Aorta (tissue), 5 donors: ENCODE results near the gene CFAP57. TPM values are rescaled to one million over a fixed set of nuclear protein-coding genes. Genes with fewer than 3 reads are reported as not detected.
A peak's percentile ranks its signal among the peaks of the same experiment; 100 is the strongest.

Source experiments
- ATAC-seq: fragments of 200-7000 bp; cut with Tn5 transposase; one replicate; pipeline ENCODE4 v1.9.1; 2022; ENCODE audit warnings: moderate library complexity; ENCODE audit not compliant: low FRiP score
- DNase-seq, 2 donors: peaks; one replicate each; pipeline ENCODE4 v3.0.0-alpha.2; 2020
- H3K27ac ChIP-seq, 2 donors: one replicate each; pipeline ENCODE4 v1.5.1; 2013; ENCODE audit warnings: low read length in 2 of 2, mild to moderate bottlenecking in 2 of 2, moderate library complexity in 2 of 2, control low read depth in 1 of 2, inconsistent platforms in 1 of 2, low read depth in 1 of 2
- H3K27me3 ChIP-seq, 2 donors: one replicate each; pipeline ENCODE4 v1.6.1; 2013; ENCODE audit warnings: control low read depth in 1 of 2, low read length in 1 of 2, mild to moderate bottlenecking in 1 of 2, moderate library complexity in 1 of 2; ENCODE audit not compliant: insufficient read depth in 2 of 2, control insufficient read depth in 1 of 2
- H3K36me3 ChIP-seq, 2 donors: one replicate each; pipeline ENCODE4 v1.6.1; 2013; ENCODE audit warnings: control low read depth in 1 of 2, low read length in 1 of 2, mild to moderate bottlenecking in 1 of 2; ENCODE audit not compliant: insufficient read depth in 2 of 2, control insufficient read depth in 1 of 2
- H3K4me1 ChIP-seq, 2 donors: one replicate each; pipeline ENCODE4 v1.6.1; 2013; ENCODE audit warnings: low read length in 2 of 2, control low read depth in 1 of 2, mild to moderate bottlenecking in 1 of 2, moderate library complexity in 1 of 2; ENCODE audit not compliant: insufficient read depth in 2 of 2, control insufficient read depth in 1 of 2
- H3K4me3 ChIP-seq, 2 donors: one replicate each; pipeline ENCODE4 v1.5.1; 2013; ENCODE audit warnings: low read length in 2 of 2, control low read depth in 1 of 2, mild to moderate bottlenecking in 1 of 2
- H3K9me3 ChIP-seq: one replicate; pipeline ENCODE4 v1.6.1; 2013; ENCODE audit warnings: mild to moderate bottlenecking, low read length; ENCODE audit not compliant: control insufficient read depth
- WGBS, 2 donors: extraction: QIAGEN DNeasy Blood & Tissue Kit; methylation state at CpG; one replicate each; pipeline ENCODE4 v1.1.7; 2013; 5-methylcytosine and 5-hydroxymethylcytosine counted together
- intact Hi-C, 2 donors: fragments of 100-400 bp; cut with DNase I; formaldehyde crosslinking; loops; one replicate each; pipeline versions ENCODE4 v1.14.2 to v1.15.0; 2022
- microRNA-seq, 2 donors: library from miRNA; unstranded; fragments of <30 nt; microRNA quantifications; one replicate each; pipeline ENCODE4 v1.2.0, GENCODE V29; 2020
- polyA plus RNA-seq, 2 donors: library from polyadenylated mRNA; stranded (reverse); fragments of 200-250 nt; gene quantifications; one replicate each; pipeline ENCODE4 v1.2.3, GENCODE V29; 2013
- total RNA-seq, 2 donors: library from RNA; stranded (reverse); fragmentation: NEBNext Ultra II Directional; extraction: Animal tissue kit (Norgen Biotek cat#: 25700); gene quantifications; one replicate each; pipeline ENCODE4 v1.2.1, GENCODE V29; 2021
- donor health status: healthy with polysubstance abuse.
- donor health status: Bipolar disorder and iron deficiency.
- donor health status: DM: no; HTN: no; CAD: no.
- donor health status: DM: no; HTN: no; CAD: no.
- donor health status: DM: yes; HTN: yes; CAD: no.

CFAP57 gene
- total and polyA plus RNA-seq, 4 donors = under 0.01 to 1.3 (median 0.13) TPM; not detected in 1

- intact Hi-C loops = loop anchor here in 1 of 2 donors (5.0 kb wide), 1 partner anchor 1102 kb away; no protein-coding TSS in a partner anchor
- DNase-seq = no peak
- ATAC-seq = no peak
- no peak overlapping the region for H3K4me3 ChIP-seq
- H3K9me3 ChIP-seq = no peaks in the 10 kb centered on the region
- no peaks in the 10 kb centered on the region for H3K4me1 ChIP-seq
- no peak overlapping the region for H3K27ac ChIP-seq
- H3K27me3 ChIP-seq = no peaks in the 10 kb centered on the region
- no peaks in the 10 kb centered on the region for H3K36me3 ChIP-seq
Measured at GRCh38 chr1:43299101-43299500, 127.0 kb downstream of the CFAP57 start.

DNA sequence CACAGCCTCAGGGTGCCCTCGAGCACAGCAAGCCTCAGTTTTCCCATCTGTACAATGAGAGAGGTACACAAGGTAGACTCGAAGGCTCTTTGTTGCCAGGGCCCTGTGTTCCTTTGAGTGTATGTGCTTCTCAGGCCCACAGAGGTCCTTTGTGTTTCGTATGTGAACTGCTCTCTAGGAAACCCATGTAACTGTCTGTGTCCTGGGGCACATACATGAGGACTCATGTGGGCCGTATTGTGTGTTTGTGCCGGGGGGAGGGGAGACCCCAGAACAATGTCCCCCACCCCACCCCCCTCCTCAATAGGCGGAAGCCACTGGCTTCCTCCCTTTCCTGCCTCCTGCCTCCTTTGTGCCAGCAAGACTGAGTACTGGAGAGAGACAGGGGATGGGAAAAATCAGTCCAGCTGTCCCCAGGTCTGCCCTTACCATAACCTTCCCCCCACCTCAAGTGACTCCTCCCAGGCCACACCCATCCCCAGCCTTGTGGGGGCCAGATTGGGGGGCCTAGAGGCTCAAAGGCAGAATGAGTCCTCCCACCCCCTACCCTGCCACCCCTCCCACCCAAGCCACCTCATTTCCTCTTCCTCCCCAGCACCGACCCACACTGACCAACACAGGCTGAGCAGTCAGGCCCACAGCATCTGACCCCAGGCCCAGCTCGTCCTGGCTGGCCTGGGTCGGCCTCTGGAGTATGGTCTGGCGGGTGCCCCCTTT is 128.4 kb downstream of the CFAP57 start, which contains the start of gene TIE1:
Gene TIE1, plus strand, starts transcription at position 605 of the 717 bp plus-strand sequence. Its CDS starts 90 bp downstream, at position 695.
- WGBS, 2 donors = 91 to 93% methylated on average over 10 of the region's 10 CpGs
- ATAC-seq (peak; percentile 39), DNase-seq (peak in 1 of 2 donors; percentile 67)
- no peaks in the 10 kb centered on the region for H3K9me3 ChIP-seq
- no peaks in the 10 kb centered on the region for H3K27me3 ChIP-seq
- intact Hi-C loops = no loop called here
- H3K4me1 ChIP-seq = no peaks in the 10 kb centered on the region
- H3K36me3 ChIP-seq = no peaks in the 10 kb centered on the region
- no peak within 1 kb of the TSS for H3K4me3 ChIP-seq
- no peak within 1 kb of the TSS for H3K27ac ChIP-seq

- Histone ChIP-seq H3K4me3 (no peak overlapping the region), H3K9me3 (no peaks in the 10 kb centered on the region), H3K36me3 (no peaks in the 10 kb centered on the region), H3K27me3 (no peaks in the 10 kb centered on the region), H3K4me1 (no peaks in the 10 kb centered on the region), H3K27ac (no peak overlapping the region)
- intact Hi-C loops = no loop called here
- ATAC-seq (no peak), DNase-seq (no peak)
- WGBS, 2 donors = 73 to 85% methylated on average over 1 of the region's 1 CpG
Measured at GRCh38 chr1:43302201-43302600, 130.1 kb downstream of the CFAP57 start.

DNA sequence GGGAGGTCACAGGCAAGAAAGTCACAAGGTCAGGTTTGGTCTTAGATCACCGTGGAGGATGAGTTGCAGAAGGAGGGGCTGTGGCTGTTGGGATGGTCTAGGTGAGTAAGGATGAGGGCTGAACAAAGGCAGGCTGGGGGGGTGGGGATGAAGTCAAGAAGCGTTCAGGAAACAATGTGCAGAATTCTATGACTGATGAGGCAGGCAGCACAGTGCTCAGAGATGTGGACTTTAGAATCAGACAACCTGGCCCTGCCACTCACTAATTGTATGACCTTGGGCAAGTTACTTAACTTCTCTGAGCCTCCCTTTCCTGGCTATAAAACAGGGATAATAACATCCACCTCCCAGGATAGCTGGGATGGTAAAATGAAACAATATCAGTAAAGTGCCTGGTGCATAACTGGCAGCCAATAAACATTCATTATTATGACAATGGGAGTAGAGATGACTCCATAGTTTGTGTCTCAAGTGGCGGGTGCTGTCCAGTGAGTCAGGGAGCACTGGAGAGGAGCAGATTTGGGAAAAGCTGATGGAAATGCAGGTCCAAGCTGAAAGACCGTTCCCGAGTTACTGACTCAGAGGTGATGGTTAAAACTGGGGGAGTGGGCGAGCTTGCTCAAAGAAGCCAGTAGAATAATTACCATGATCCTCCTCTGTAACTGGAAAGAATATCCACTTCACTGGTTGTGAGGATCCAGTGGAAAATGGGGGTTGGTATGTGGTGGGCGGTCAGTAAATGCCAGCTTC is 130.8 kb downstream of the CFAP57 start:
- Histone ChIP-seq H3K27me3 (no peaks in the 10 kb centered on the region), H3K36me3 (no peaks in the 10 kb centered on the region), H3K27ac (no peak overlapping the region), H3K9me3 (no peaks in the 10 kb centered on the region), H3K4me1 (no peaks in the 10 kb centered on the region), H3K4me3 (no peak overlapping the region)
- 72 to 86% methylated on average over 7 of the region's 7 CpGs for WGBS, 2 donors
- no peak for ATAC-seq
- DNase-seq = peak; percentile 1 to 53
- intact Hi-C loops = no loop called here

GRCh38 chr1:43303471-43304313 is 131.6 kb downstream of the CFAP57 start:
- Histone ChIP-seq H3K36me3 (no peaks in the 10 kb centered on the region), H3K27ac (no peak overlapping the region), H3K9me3 (no peaks in the 10 kb centered on the region), H3K4me1 (no peaks in the 10 kb centered on the region), H3K27me3 (no peaks in the 10 kb centered on the region), H3K4me3 (no peak overlapping the region)
- intact Hi-C loops = no loop called here
- 78 to 79% methylated on average over 8 of the region's 8 CpGs for WGBS, 2 donors
- DNase-seq (peak; percentile 21 to 55), ATAC-seq (no peak)

Small RNAs within 50 kb of the gene (microRNA-seq; reads per million reads assigned to microRNA genes)
- 0 to 1.2 reads per million in 2 donors for gene MIR6733

Other genes with a start within 250 kb of the CFAP57 start
- 100 to 1,000 TPM in 1 of 2 donors, 10 to 100 TPM in 1; 87.7 to 124 TPM for gene SLC2A1, start 213.5 kb upstream of the CFAP57 start, total RNA-seq
- 10 to 100 TPM in 1 of 2 donors, 1 to 10 TPM in 1; 6.4 to 11.6 TPM for gene SLC2A1, start 213.5 kb upstream of the CFAP57 start, polyA plus RNA-seq
- gene EBNA1BP2, start within 50 bp of the CFAP57 start, total RNA-seq = 10 to 100 TPM; 28.0 to 29.0 TPM
- gene EBNA1BP2, start within 50 bp of the CFAP57 start, polyA plus RNA-seq = 10 to 100 TPM; 52.6 to 58.6 TPM
- gene TMEM125, start 97.7 kb downstream of the CFAP57 start, total RNA-seq = not detected
- gene TMEM125, start 97.7 kb downstream of the CFAP57 start, polyA plus RNA-seq = 1 to 10 TPM in 1 of 2 donors, not detected in 1; 6.1 TPM
- gene C1orf210, start 113.3 kb downstream of the CFAP57 start, total RNA-seq = not detected
- gene C1orf210, start 113.3 kb downstream of the CFAP57 start, polyA plus RNA-seq = 1 to 10 TPM in 1 of 2 donors, not detected in 1; 2.3 TPM
- gene TIE1, start 128.7 kb downstream of the CFAP57 start, total RNA-seq = 10 to 100 TPM; 41.0 to 65.3 TPM
- 1 to 10 TPM; 4.0 to 4.1 TPM for gene TIE1, start 128.7 kb downstream of the CFAP57 start, polyA plus RNA-seq
- under 1 TPM; 0.18 to 0.52 TPM for gene MPL, start 165.5 kb downstream of the CFAP57 start, total RNA-seq
- gene MPL, start 165.5 kb downstream of the CFAP57 start, polyA plus RNA-seq = under 1 TPM in 1 of 2 donors, not detected in 1; 0.20 TPM
- gene CDC20, start 186.7 kb downstream of the CFAP57 start, total RNA-seq = 1 to 10 TPM in 1 of 2 donors, under 1 TPM in 1; 0.68 to 1.1 TPM
- 1 to 10 TPM in 1 of 2 donors, under 1 TPM in 1; 0.36 to 1.0 TPM for gene CDC20, start 186.7 kb downstream of the CFAP57 start, polyA plus RNA-seq
- 10 to 100 TPM; 57.4 to 57.9 TPM for gene ELOVL1, start 195.7 kb downstream of the CFAP57 start, total RNA-seq
- 10 to 100 TPM; 27.8 to 60.5 TPM for gene ELOVL1, start 195.7 kb downstream of the CFAP57 start, polyA plus RNA-seq
- gene MED8, start 217.5 kb downstream of the CFAP57 start, total RNA-seq = 10 to 100 TPM; 32.6 to 34.9 TPM
- gene MED8, start 217.5 kb downstream of the CFAP57 start, polyA plus RNA-seq = 10 to 100 TPM; 28.9 to 32.2 TPM
- 10 to 100 TPM; 70.6 to 91.5 TPM for gene SZT2, start 217.6 kb downstream of the CFAP57 start, total RNA-seq
- 10 to 100 TPM in 1 of 2 donors, 1 to 10 TPM in 1; 5.6 to 22.6 TPM for gene SZT2, start 217.6 kb downstream of the CFAP57 start, polyA plus RNA-seq